Measurements from ENCODE around the gene CFAP100. TPM values are rescaled to one million over a fixed set of nuclear protein-coding genes. Genes with fewer than 3 reads are reported as not detected.
A peak's percentile ranks its signal among the peaks of the same experiment; 100 is the strongest.

CFAP100 gene
- total and polyA plus RNA-seq, 7 experiments from 2014 or later, result not detected

GRCh38 chr3:126450219-126450618, 55.5 kb downstream of the CFAP100 start:
- CTCF ChIA-PET, result no interaction called here
- Mint-ChIP-seq H3K27me3 (no peaks in the 10 kb centered on the region), H3K27ac (peak overlapping the region in 1 of 9 donors; percentile 56), H3K9me3 (no peaks in the 10 kb centered on the region), H3K4me3 (no peak overlapping the region), H3K4me1 (peaks cover 0 to 20% (median 6%) of the 10 kb centered on the region in 7 donors), H3K36me3 (peaks cover 7 to 37% (median 21%) of the 10 kb centered on the region in 5 donors)
- Histone ChIP-seq H3K4me3 (ENCODE audit: low read length) (no peak overlapping the region), H3K4me1 (ENCODE audit: control insufficient read depth in 2 of 2, insufficient read depth in 2 of 2, low read length in 2 of 2) (no peaks in the 10 kb centered on the region), H3K27me3 (ENCODE audit: control insufficient read depth in 2 of 2, insufficient read depth in 2 of 2, low read length in 2 of 2) (no peaks in the 10 kb centered on the region), H3K36me3 (ENCODE audit: control insufficient read depth in 2 of 3, insufficient read depth in 3 of 3, low read length in 3 of 3) (peaks cover 0 to 81% (median 0%) of the 10 kb centered on the region in 3 experiments), H3K9me3 (ENCODE audit: control insufficient read depth in 2 of 3, low read length in 3 of 3) (no peaks in the 10 kb centered on the region), H3K27ac (ENCODE audit: low read depth, low read length) (no peak overlapping the region)
- DNase-seq (no peak), ATAC-seq (no peak)
- intact Hi-C loops (cut with micrococcal nuclease), result no loop called here
- POLR2A ChIA-PET, result no interaction called here

- ATAC-seq (no peak), DNase-seq (no peak)
- Mint-ChIP-seq H3K4me1 (peaks cover 0 to 20% (median 9%) of the 10 kb centered on the region in 7 donors), H3K27me3 (no peaks in the 10 kb centered on the region), H3K36me3 (peaks cover 7 to 39% (median 23%) of the 10 kb centered on the region in 5 donors), H3K4me3 (no peak overlapping the region), H3K9me3 (no peaks in the 10 kb centered on the region), H3K27ac (peak overlapping the region in 1 of 9 donors; percentile 16)
- no peaks in the 10 kb centered on the region for H3K27me3 ChIP-seq (ENCODE audit: control insufficient read depth in 2 of 2, insufficient read depth in 2 of 2, low read length in 2 of 2)
- H3K27ac ChIP-seq (ENCODE audit: low read depth, low read length), result no peak overlapping the region
- H3K36me3 ChIP-seq (ENCODE audit: control insufficient read depth in 2 of 3, insufficient read depth in 3 of 3, low read length in 3 of 3), result peaks cover 0 to 82% (median 0%) of the 10 kb centered on the region in 3 experiments
- H3K9me3 ChIP-seq (ENCODE audit: control insufficient read depth in 2 of 3, low read length in 3 of 3), result no peaks in the 10 kb centered on the region
- ChIA-PET CTCF (no interaction called here), POLR2A (no interaction called here)
- no peaks in the 10 kb centered on the region for H3K4me1 ChIP-seq (ENCODE audit: control insufficient read depth in 2 of 2, insufficient read depth in 2 of 2, low read length in 2 of 2)
- H3K4me3 ChIP-seq (ENCODE audit: low read length), result no peak overlapping the region
- intact Hi-C loops (cut with micrococcal nuclease), result no loop called here
These were observed 56.0 kb downstream of the CFAP100 start for GRCh38 chr3:126450744-126451143.

- POLR2A ChIA-PET, result no interaction called here
- CTCF ChIA-PET, result no interaction called here
- Histone ChIP-seq H3K27ac (ENCODE audit: low read depth, low read length) (no peak overlapping the region), H3K4me3 (ENCODE audit: low read length) (no peak overlapping the region), H3K36me3 (ENCODE audit: control insufficient read depth in 2 of 3, insufficient read depth in 3 of 3, low read length in 3 of 3) (peaks cover 0 to 82% (median 0%) of the 10 kb centered on the region in 3 experiments), H3K27me3 (ENCODE audit: control insufficient read depth in 2 of 2, insufficient read depth in 2 of 2, low read length in 2 of 2) (no peaks in the 10 kb centered on the region), H3K9me3 (ENCODE audit: control insufficient read depth in 2 of 3, low read length in 3 of 3) (no peaks in the 10 kb centered on the region), H3K4me1 (ENCODE audit: control insufficient read depth in 2 of 2, insufficient read depth in 2 of 2, low read length in 2 of 2) (no peaks in the 10 kb centered on the region)
- Mint-ChIP-seq H3K36me3 (peaks cover 7 to 37% (median 24%) of the 10 kb centered on the region in 5 donors), H3K27me3 (no peaks in the 10 kb centered on the region), H3K4me1 (peaks cover 0 to 20% (median 6%) of the 10 kb centered on the region in 7 donors), H3K4me3 (no peak overlapping the region), H3K27ac (peak overlapping the region in 2 of 9 donors; percentile 9 to 15), H3K9me3 (no peaks in the 10 kb centered on the region)
- ATAC-seq (no peak), DNase-seq (no peak)
- intact Hi-C loops (cut with micrococcal nuclease), result no loop called here
These were observed 56.8 kb downstream of the CFAP100 start for GRCh38 chr3:126451511-126451910.

- no peak for ATAC-seq
- Mint-ChIP-seq H3K4me3 (no peak overlapping the region), H3K9me3 (no peaks in the 10 kb centered on the region), H3K27ac (no peak overlapping the region), H3K36me3 (peaks cover 8 to 43% (median 27%) of the 10 kb centered on the region in 5 donors), H3K27me3 (no peaks in the 10 kb centered on the region), H3K4me1 (peaks cover 4 to 26% (median 9%) of the 10 kb centered on the region in 7 donors)
- H3K27me3 ChIP-seq (ENCODE audit: control insufficient read depth in 2 of 2, insufficient read depth in 2 of 2, low read length in 2 of 2), result no peaks in the 10 kb centered on the region
- no peaks in the 10 kb centered on the region for H3K9me3 ChIP-seq (ENCODE audit: control insufficient read depth in 2 of 3, low read length in 3 of 3)
- H3K4me1 ChIP-seq (ENCODE audit: control insufficient read depth in 2 of 2, insufficient read depth in 2 of 2, low read length in 2 of 2), result no peaks in the 10 kb centered on the region
- H3K27ac ChIP-seq (ENCODE audit: low read depth, low read length), result no peak overlapping the region
- H3K4me3 ChIP-seq (ENCODE audit: low read length), result no peak overlapping the region
- H3K36me3 ChIP-seq (ENCODE audit: control insufficient read depth in 2 of 3, insufficient read depth in 3 of 3, low read length in 3 of 3), result peaks cover 0 to 89% (median 0%) of the 10 kb centered on the region in 3 experiments
- no peak for DNase-seq
- CTCF ChIA-PET, result no interaction called here
- intact Hi-C loops (cut with micrococcal nuclease), result no loop called here
- POLR2A ChIA-PET, result no interaction called here
These were observed 57.5 kb downstream of the CFAP100 start for GRCh38 chr3:126452213-126452612.

- ATAC-seq, result no peak
- Mint-ChIP-seq H3K9me3 (no peaks in the 10 kb centered on the region), H3K4me1 (peaks cover 4 to 33% (median 12%) of the 10 kb centered on the region in 7 donors), H3K36me3 (peaks cover 11 to 53% (median 35%) of the 10 kb centered on the region in 5 donors), H3K4me3 (no peak overlapping the region), H3K27me3 (no peaks in the 10 kb centered on the region), H3K27ac (no peak overlapping the region)
- intact Hi-C loops (cut with micrococcal nuclease), result no loop called here
- H3K27ac ChIP-seq (ENCODE audit: low read depth, low read length), result no peak overlapping the region
- CTCF ChIA-PET, result no interaction called here
- peaks cover 0 to 82% (median 5%) of the 10 kb centered on the region in 3 experiments for H3K36me3 ChIP-seq (ENCODE audit: control insufficient read depth in 2 of 3, insufficient read depth in 3 of 3, low read length in 3 of 3)
- H3K27me3 ChIP-seq (ENCODE audit: control insufficient read depth in 2 of 2, insufficient read depth in 2 of 2, low read length in 2 of 2), result no peaks in the 10 kb centered on the region
- DNase-seq, result no peak
- no peaks in the 10 kb centered on the region for H3K4me1 ChIP-seq (ENCODE audit: control insufficient read depth in 2 of 2, insufficient read depth in 2 of 2, low read length in 2 of 2)
- no peaks in the 10 kb centered on the region for H3K9me3 ChIP-seq (ENCODE audit: control insufficient read depth in 2 of 3, low read length in 3 of 3)
- POLR2A ChIA-PET, result no interaction called here
- no peak overlapping the region for H3K4me3 ChIP-seq (ENCODE audit: low read length)
These were observed 59.3 kb downstream of the CFAP100 start for GRCh38 chr3:126454025-126454424.

GRCh38 chr3:126454437-126455198, 59.9 kb downstream of the CFAP100 start:
- DNase-seq (no peak), ATAC-seq (no peak)
- Histone ChIP-seq H3K4me3 (ENCODE audit: low read length) (no peak overlapping the region), H3K27me3 (ENCODE audit: control insufficient read depth in 2 of 2, insufficient read depth in 2 of 2, low read length in 2 of 2) (no peaks in the 10 kb centered on the region), H3K27ac (ENCODE audit: low read depth, low read length) (no peak overlapping the region), H3K4me1 (ENCODE audit: control insufficient read depth in 2 of 2, insufficient read depth in 2 of 2, low read length in 2 of 2) (no peaks in the 10 kb centered on the region), H3K36me3 (ENCODE audit: control insufficient read depth in 2 of 3, insufficient read depth in 3 of 3, low read length in 3 of 3) (peaks cover 0 to 82% (median 7%) of the 10 kb centered on the region in 3 experiments), H3K9me3 (ENCODE audit: control insufficient read depth in 2 of 3, low read length in 3 of 3) (no peaks in the 10 kb centered on the region)
- CTCF ChIA-PET, result no interaction called here
- Mint-ChIP-seq H3K4me3 (no peak overlapping the region), H3K27me3 (no peaks in the 10 kb centered on the region), H3K4me1 (peaks cover 4 to 33% (median 13%) of the 10 kb centered on the region in 7 donors), H3K9me3 (no peaks in the 10 kb centered on the region), H3K27ac (no peak overlapping the region), H3K36me3 (peaks cover 11 to 56% (median 37%) of the 10 kb centered on the region in 5 donors)
- POLR2A ChIA-PET, result no interaction called here
- intact Hi-C loops (cut with micrococcal nuclease), result no loop called here

- no peaks in the 10 kb centered on the region for H3K27me3 ChIP-seq (ENCODE audit: control insufficient read depth in 2 of 2, insufficient read depth in 2 of 2, low read length in 2 of 2)
- no peaks in the 10 kb centered on the region for H3K4me1 ChIP-seq (ENCODE audit: control insufficient read depth in 2 of 2, insufficient read depth in 2 of 2, low read length in 2 of 2)
- DNase-seq (no peak), ATAC-seq (no peak)
- Mint-ChIP-seq H3K27ac (no peak overlapping the region), H3K4me3 (no peak overlapping the region), H3K4me1 (peaks cover 5 to 27% (median 14%) of the 10 kb centered on the region in 7 donors), H3K27me3 (no peaks in the 10 kb centered on the region), H3K36me3 (peaks cover 11 to 59% (median 32%) of the 10 kb centered on the region in 5 donors), H3K9me3 (no peaks in the 10 kb centered on the region)
- no peaks in the 10 kb centered on the region for H3K9me3 ChIP-seq (ENCODE audit: control insufficient read depth in 2 of 3, low read length in 3 of 3)
- no peak overlapping the region for H3K4me3 ChIP-seq (ENCODE audit: low read length)
- no peak overlapping the region for H3K27ac ChIP-seq (ENCODE audit: low read depth, low read length)
- intact Hi-C loops (cut with micrococcal nuclease), result no loop called here
- H3K36me3 ChIP-seq (ENCODE audit: control insufficient read depth in 2 of 3, insufficient read depth in 3 of 3, low read length in 3 of 3), result peaks cover 8 to 81% (median 10%) of the 10 kb centered on the region in 3 experiments
- ChIA-PET POLR2A (no interaction called here), CTCF (no interaction called here)
These were observed 61.5 kb downstream of the CFAP100 start for GRCh38 chr3:126456211-126456610.

All from naive thymus-derived CD4-positive, alpha-beta T cell (primary cell).